Hepatic stellate cell (primary cell): ENCODE measurements around the gene IGSF9B.
"Not testable (repeated sequence)": the region's sequence is repeated elsewhere in the genome, so short reads cannot be mapped to it uniquely, and the experiment has no call there.

Experiments
- DNase-seq: peaks from one replicate; pipeline ENCODE4 v3.0.0; 2011; ENCODE audit warnings: low spot score

The IGSF9B gene, protein sequence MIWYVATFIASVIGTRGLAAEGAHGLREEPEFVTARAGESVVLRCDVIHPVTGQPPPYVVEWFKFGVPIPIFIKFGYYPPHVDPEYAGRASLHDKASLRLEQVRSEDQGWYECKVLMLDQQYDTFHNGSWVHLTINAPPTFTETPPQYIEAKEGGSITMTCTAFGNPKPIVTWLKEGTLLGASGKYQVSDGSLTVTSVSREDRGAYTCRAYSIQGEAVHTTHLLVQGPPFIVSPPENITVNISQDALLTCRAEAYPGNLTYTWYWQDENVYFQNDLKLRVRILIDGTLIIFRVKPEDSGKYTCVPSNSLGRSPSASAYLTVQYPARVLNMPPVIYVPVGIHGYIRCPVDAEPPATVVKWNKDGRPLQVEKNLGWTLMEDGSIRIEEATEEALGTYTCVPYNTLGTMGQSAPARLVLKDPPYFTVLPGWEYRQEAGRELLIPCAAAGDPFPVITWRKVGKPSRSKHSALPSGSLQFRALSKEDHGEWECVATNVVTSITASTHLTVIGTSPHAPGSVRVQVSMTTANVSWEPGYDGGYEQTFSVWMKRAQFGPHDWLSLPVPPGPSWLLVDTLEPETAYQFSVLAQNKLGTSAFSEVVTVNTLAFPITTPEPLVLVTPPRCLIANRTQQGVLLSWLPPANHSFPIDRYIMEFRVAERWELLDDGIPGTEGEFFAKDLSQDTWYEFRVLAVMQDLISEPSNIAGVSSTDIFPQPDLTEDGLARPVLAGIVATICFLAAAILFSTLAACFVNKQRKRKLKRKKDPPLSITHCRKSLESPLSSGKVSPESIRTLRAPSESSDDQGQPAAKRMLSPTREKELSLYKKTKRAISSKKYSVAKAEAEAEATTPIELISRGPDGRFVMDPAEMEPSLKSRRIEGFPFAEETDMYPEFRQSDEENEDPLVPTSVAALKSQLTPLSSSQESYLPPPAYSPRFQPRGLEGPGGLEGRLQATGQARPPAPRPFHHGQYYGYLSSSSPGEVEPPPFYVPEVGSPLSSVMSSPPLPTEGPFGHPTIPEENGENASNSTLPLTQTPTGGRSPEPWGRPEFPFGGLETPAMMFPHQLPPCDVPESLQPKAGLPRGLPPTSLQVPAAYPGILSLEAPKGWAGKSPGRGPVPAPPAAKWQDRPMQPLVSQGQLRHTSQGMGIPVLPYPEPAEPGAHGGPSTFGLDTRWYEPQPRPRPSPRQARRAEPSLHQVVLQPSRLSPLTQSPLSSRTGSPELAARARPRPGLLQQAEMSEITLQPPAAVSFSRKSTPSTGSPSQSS (N-terminal part only)

GRCh38 chr11:133956650-133957633 lies at the start of gene IGSF9B:
Gene IGSF9B (minus strand): TSS chr11:133956968. CDS start chr11:133956754, 214 bp downstream.
- DNase-seq: peak; percentile 98

DNA sequence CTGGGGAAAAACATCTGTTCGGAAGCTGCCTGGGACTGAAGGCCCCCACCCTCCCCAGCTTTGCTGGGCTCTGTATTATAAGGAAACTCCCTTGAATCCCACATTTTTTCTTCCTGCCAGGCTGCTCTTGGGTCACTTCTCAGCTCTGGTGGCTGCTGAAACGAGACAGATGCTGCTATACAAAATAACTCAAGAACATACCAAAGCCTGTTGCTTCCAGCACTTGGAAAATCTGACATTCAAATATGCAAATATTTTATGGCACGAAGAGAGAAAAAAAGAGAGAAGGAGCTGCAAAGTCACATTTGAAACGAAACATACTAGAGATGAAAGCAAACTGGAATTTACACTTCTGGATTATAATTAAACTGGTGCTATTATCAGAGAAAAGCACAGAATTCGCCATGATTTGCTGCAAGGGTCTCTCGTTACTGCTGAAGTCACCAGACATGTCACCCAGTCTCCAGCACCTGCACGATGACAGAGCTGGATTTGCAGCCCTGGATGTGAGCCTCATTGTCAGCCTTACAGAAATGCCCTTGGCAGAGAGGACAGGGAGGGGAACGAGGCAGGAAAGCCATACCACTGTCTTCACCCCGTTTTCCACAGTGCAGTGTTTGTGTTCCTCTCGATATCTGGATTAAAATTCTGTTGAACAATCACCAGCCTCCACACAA lies 47.9 kb upstream of the IGSF9B start:
- DNase-seq: no peak

DNA sequence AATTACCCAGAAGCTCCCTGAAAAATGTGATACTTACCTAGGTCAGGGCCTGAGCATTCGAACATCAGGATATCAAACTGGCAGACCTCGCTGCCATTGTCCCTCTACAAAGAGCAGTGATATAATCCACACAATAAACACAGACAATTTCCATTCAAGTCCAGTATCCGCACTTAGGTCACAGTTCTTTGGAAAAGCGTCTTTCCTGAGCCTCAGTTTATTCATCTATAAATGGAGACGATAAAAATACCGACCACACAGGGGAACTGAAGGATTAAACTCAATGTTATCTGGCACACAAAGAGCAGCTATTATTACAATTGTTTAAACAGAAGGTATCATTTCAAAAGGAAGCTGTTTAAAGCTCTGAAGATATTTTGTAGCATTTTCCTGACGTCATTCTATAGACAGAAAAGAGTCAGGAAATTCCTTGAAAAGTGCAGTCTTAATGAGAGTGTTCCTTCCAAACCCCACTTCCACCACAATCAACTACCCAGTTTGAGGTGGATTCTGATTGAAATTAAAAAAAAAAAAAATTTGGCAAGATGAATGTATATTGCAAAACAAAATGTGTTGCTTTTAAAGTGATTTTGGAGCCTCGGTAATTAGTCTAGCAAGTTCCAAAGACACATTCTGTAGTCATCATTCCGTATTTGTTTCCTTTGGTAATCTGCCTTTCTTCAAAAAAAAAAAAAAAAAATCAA lies 47.2 kb upstream of the IGSF9B start:
- DNase-seq: no peak

GRCh38 chr11:134002819-134003218 lies 46.1 kb upstream of the IGSF9B start:
- not testable (repeated sequence) for DNase-seq

GRCh38 chr11:134002338-134002737 lies 45.6 kb upstream of the IGSF9B start:
- DNase-seq: not testable (repeated sequence)

GRCh38 chr11:134001596-134001995 lies 44.8 kb upstream of the IGSF9B start:
- no peak for DNase-seq

GRCh38 chr11:134001088-134001487 lies 44.3 kb upstream of the IGSF9B start:
- DNase-seq: no peak

DNA sequence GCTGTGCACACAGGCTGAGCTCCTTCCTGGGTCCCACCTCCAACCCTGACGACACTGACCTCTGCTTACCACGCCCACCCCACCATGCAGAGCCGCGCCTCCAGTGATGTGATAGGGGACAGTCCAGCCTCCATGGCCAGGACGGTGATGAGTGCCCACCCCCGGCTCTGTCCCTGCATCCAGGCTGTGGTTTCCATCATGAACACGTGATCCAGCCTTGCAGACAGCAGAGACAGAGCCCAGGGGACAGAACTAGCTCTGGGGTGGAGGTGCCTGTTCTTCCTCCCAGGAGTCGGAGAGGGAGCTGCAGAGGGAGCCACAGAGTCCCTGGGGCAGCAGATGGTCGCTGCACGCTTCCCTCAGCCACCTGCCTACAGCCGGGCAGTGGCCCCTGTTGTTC lies 42.6 kb upstream of the IGSF9B start:
- no peak for DNase-seq

- DNase-seq: no peak
These were observed 40.8 kb upstream of the IGSF9B start for GRCh38 chr11:133997554-133997953.

DNA sequence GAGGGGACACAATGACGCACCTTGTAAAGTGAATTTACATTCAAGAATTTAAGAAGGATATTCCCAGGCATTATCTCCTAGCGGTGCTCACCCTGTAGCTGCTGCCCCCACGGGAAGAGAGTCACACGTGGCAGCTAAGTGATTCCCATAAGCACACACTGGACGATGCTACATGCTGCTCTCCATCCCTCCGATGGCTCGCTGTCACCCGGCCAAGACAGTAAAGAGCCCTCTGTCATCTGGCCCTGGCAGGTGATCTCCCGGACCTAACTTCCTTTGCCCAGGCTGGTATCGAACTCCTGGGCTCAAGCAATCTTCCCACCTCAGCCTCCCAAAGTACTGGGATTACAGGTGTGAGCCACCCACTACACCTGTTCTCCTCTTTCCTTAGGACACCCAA lies 39.9 kb upstream of the IGSF9B start:
- no peak for DNase-seq

DNA sequence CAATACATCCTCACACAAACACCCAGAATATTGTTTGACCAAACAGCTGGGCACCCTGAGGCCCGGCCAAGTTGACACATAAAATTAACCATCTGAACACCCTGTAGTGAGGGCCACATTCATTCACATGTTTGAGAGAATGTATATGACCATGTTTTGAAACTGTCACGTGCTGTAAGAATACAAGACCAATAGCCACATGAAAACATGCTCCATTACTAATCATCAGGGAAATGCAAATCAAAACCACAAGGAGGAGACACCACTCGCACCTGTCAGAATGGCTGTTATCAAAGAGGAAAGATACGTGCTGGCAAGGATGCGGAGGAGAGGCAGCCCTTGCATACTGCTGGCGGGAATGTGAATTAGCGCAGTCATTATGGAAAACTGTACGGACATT lies 38.3 kb upstream of the IGSF9B start:
- no peak for DNase-seq

- no peak for DNase-seq
These were observed 37.2 kb upstream of the IGSF9B start for GRCh38 chr11:133993921-133994320.

DNA sequence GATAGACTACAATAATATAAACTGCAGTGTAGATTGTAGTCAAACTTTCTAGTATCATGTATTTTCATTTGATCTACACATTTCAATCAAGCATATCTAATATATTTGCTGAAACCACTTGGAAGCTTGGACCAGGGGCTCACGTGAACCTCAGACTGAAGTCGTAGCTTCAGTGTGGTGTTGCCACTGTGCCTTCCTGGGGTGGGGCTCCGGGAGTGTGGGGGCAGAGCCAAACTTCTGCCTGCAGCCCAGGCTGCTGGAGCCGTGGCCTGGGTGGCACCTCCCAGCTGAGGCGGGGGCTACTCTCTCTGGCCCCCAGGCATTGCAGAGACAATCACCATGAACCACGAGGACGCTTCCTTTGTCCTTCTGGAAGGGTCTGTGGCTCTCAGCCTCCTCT lies 36.3 kb upstream of the IGSF9B start:
- DNase-seq: no peak

DNA sequence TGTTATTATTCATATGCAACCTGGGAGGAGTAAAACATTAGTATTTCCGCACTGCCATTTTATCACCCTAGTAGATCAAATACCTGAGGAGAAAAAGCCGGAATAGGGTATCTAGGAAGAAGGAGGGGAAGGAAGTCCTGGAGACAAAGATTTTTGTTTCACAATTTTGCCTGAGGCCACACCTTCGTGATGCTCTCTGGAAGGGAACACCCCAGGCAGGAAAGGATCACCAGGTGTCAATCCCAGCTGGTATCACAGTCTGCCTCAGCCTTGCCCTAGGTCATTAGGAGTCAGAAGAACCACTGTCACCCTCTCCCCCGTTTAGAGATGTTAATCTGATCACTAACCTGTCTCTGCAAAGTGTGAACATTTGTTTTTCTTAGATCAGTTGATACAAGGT lies 35.4 kb upstream of the IGSF9B start:
- no peak for DNase-seq

GRCh38 chr11:133991101-133991500 lies 34.3 kb upstream of the IGSF9B start:
- DNase-seq: no peak

- DNase-seq: no peak
These were observed 33.7 kb upstream of the IGSF9B start for GRCh38 chr11:133990501-133990900.

GRCh38 chr11:133988686-133989410 lies 32.1 kb upstream of the IGSF9B start:
- DNase-seq: no peak

GRCh38 chr11:133987171-133987570 lies 30.4 kb upstream of the IGSF9B start:
- DNase-seq: no peak
